ENCODE measurements around the gene UCN2. TPM values are rescaled to one million over a fixed set of nuclear protein-coding genes. Genes with fewer than 3 reads are reported as not detected.

Gene UCN2
- total RNA-seq, 1 donor from 2014 or later, result 1.4 TPM

DNA sequence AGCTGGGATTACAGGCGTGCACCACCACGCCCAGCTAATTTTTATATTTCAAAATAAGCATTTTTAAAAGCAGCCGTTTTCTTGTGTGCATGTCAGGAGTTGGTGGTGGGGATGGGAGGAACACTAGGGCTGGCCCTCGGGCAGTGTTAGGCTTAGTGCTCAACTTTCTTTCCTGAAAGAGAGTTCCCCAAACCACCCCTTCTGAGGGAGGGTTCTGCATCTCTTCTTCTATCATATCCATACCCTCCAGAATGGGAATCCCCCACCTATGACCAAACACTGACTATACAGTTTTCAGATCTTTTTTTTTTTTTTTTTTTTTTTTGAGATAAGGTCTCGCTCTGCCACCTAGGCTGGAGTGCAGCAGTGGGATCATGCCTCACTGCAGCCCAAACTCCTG is 19.4 kb downstream of the UCN2 start:
- Mint-ChIP-seq H3K27me3 (no peaks in the 10 kb centered on the region), H3K4me1 (ENCODE audit: low read depth) (no peaks in the 10 kb centered on the region), H3K9me3 (ENCODE audit: low read depth) (no peaks in the 10 kb centered on the region), H3K4me3 (ENCODE audit: low read depth) (no peak overlapping the region), H3K27ac (no peak overlapping the region), H3K36me3 (ENCODE audit: insufficient read depth) (peaks cover 18% of the 10 kb centered on the region)
- no peak for DNase-seq (ENCODE audit: low spot score, unreplicated experiment)
- TF ChIP-seq, protein P1, sequence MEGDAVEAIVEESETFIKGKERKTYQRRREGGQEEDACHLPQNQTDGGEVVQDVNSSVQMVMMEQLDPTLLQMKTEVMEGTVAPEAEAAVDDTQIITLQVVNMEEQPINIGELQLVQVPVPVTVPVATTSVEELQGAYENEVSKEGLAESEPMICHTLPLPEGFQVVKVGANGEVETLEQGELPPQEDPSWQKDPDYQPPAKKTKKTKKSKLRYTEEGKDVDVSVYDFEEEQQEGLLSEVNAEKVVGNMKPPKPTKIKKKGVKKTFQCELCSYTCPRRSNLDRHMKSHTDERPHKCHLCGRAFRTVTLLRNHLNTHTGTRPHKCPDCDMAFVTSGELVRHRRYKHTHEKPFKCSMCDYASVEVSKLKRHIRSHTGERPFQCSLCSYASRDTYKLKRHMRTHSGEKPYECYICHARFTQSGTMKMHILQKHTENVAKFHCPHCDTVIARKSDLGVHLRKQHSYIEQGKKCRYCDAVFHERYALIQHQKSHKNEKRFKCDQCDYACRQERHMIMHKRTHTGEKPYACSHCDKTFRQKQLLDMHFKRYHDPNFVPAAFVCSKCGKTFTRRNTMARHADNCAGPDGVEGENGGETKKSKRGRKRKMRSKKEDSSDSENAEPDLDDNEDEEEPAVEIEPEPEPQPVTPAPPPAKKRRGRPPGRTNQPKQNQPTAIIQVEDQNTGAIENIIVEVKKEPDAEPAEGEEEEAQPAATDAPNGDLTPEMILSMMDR (IDR thresholded peaks at IDR 0.05; ENCODE audit: unreplicated experiment), result no peak

DNA sequence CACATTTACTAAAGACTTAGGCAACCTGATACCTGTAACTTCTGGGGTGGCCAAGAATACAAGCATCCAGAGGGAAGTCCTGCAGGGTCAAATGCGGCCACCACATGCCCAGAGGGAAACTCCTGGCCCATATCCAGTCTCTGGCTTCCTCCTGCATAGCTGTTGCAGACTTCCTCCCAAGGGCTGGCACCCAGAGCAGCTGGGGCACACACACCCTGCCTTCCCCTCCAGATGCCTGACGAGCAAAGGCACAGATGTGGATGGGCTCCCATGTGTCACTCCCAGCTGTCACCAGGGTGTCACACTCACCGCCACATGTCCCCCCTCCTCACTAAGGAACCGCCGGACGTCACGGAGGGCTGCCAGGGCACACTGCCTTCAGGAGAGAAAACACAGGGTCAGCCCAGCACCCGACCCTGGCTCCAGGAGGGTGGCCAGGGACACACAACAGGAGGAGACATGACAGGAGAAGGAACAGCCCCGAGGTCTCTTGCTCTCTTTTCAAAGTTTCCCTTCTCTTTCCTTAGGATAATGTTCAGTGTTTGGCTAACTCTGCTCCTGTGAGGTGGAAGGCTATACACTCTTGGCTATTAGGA is 20.2 kb downstream of the UCN2 start:
- Mint-ChIP-seq H3K27ac (no peak overlapping the region), H3K36me3 (ENCODE audit: insufficient read depth) (peaks cover 17% of the 10 kb centered on the region), H3K4me3 (ENCODE audit: low read depth) (no peak overlapping the region), H3K27me3 (no peaks in the 10 kb centered on the region), H3K4me1 (ENCODE audit: low read depth) (no peaks in the 10 kb centered on the region), H3K9me3 (ENCODE audit: low read depth) (no peaks in the 10 kb centered on the region)
- no peak for DNase-seq (ENCODE audit: low spot score, unreplicated experiment)
- TF ChIP-seq, protein P1 (IDR thresholded peaks at IDR 0.05; ENCODE audit: unreplicated experiment), result no peak

DNA sequence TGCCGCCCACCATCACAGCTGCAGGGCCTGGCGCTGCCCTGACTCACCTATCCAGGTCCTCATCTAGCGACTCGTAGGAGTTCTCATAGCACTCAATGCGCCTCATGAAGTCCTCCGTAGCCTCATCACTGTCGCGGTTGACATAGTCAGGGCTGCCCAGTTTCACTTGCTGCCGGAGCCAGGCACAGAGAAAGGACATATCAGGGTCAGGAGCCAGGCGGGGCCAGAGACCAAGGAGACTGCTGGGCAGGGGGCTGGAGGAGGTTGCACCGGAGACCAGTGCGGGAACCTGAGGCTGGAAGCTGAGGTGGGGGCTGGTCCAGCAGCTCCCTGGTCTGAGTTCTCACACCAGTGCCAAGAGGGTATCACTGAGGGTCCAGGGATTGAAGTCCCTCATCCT is 25.1 kb downstream of the UCN2 start:
- TF ChIP-seq, protein P1 (IDR thresholded peaks at IDR 0.05; ENCODE audit: unreplicated experiment), result no peak
- Mint-ChIP-seq H3K4me1 (ENCODE audit: low read depth) (no peaks in the 10 kb centered on the region), H3K27ac (no peak overlapping the region), H3K4me3 (ENCODE audit: low read depth) (no peak overlapping the region), H3K36me3 (ENCODE audit: insufficient read depth) (peaks cover 18% of the 10 kb centered on the region), H3K27me3 (no peaks in the 10 kb centered on the region), H3K9me3 (ENCODE audit: low read depth) (no peaks in the 10 kb centered on the region)
- DNase-seq (ENCODE audit: low spot score, unreplicated experiment), result no peak

DNA sequence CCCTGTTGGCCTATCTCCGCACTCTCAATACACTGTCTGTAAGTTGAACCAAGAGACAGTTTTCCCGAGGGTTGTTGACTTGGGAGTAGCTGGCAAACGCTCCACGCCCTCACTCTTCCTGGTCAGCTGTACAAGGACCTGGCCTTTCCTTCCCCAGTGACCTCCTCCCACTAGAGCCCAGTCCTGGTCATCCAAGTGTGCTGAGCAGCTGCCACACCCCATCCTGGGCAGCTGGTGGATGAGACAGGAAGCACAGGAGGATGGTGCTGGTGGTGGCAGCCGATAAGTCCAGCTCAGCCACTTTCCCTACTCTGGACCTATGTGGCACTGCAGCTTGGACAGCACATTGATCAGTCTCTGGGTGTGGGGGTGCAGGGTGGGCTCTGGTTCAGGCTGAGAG is 26.8 kb downstream of the UCN2 start:
- peaks cover 15% of the 10 kb centered on the region for H3K36me3 Mint-ChIP-seq (ENCODE audit: insufficient read depth)
- H3K27me3 Mint-ChIP-seq, result no peaks in the 10 kb centered on the region
- no peak overlapping the region for H3K4me3 Mint-ChIP-seq (ENCODE audit: low read depth)
- no peaks in the 10 kb centered on the region for H3K4me1 Mint-ChIP-seq (ENCODE audit: low read depth)
- no peaks in the 10 kb centered on the region for H3K9me3 Mint-ChIP-seq (ENCODE audit: low read depth)
- no peak overlapping the region for H3K27ac Mint-ChIP-seq
- TF ChIP-seq, protein P1 (IDR thresholded peaks at IDR 0.05; ENCODE audit: unreplicated experiment), result no peak
- DNase-seq (ENCODE audit: low spot score, unreplicated experiment), result no peak

DNA sequence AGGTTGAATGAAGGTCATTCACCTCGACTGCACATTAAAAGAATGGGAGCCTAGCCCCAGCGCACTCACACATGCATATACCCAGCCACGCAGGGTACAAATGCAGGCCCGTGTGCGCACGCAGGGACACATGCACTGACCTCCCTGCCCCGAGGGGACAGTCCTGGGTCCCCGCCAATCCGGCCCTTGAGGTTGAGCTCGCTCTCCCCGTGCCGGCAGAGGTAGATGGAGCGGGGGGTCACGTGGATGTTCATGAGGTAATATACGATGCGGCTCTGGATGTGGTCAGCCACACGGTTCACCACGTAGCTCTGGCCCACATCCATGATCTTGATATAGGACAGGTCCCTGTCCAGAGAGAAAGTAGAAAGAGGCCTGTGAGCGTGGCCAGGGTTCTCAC is 27.5 kb downstream of the UCN2 start:
- no peak for DNase-seq (ENCODE audit: low spot score, unreplicated experiment)

More for the DNA sequence above, 27.5 kb downstream of the UCN2 start:
- peaks cover 14% of the 10 kb centered on the region for H3K36me3 Mint-ChIP-seq (ENCODE audit: insufficient read depth)
- H3K9me3 Mint-ChIP-seq (ENCODE audit: low read depth), result no peaks in the 10 kb centered on the region
- no peak overlapping the region for H3K4me3 Mint-ChIP-seq (ENCODE audit: low read depth)
- no peaks in the 10 kb centered on the region for H3K4me1 Mint-ChIP-seq (ENCODE audit: low read depth)
- no peaks in the 10 kb centered on the region for H3K27me3 Mint-ChIP-seq
- TF ChIP-seq, protein P1 (IDR thresholded peaks at IDR 0.05; ENCODE audit: unreplicated experiment), result no peak
- no peak overlapping the region for H3K27ac Mint-ChIP-seq
